CD14-positive monocyte (primary cell): ENCODE results near the gene CA4. TPM values are rescaled to one million over a fixed set of nuclear protein-coding genes. Genes with fewer than 3 reads are reported as not detected.
"Not testable (repeated sequence)": the region's sequence is repeated elsewhere in the genome, so short reads cannot be mapped to it uniquely, and the experiment has no call there.

Experiments
- DNase-seq, 3 donors: peaks; one replicate each; pipeline ENCODE4 v3.0.0-alpha.2; 2011 to 2022
- H2AFZ ChIP-seq: 2 replicates; pipeline ENCODE4 v1.6.0; 2012; ENCODE audit warnings: mild to moderate bottlenecking, low read depth, low read length, inconsistent platforms; ENCODE audit not compliant: insufficient read depth, poor library complexity, severe bottlenecking
- H3K27ac ChIP-seq, 2 donors: 1 replicate in 1 of 2; 2 replicates in 1 of 2; pipeline ENCODE4 v1.5.1; 2012 to 2013; ENCODE audit warnings: low read length in 2 of 2, control low read depth in 1 of 2, inconsistent platforms in 1 of 2, low read depth in 1 of 2, mild to moderate bottlenecking in 1 of 2
- H3K27me3 ChIP-seq, 2 donors: one replicate each; pipeline versions ENCODE4 v1.6.0 to v1.6.1; 2011 to 2013; ENCODE audit warnings: low read length in 2 of 2; ENCODE audit not compliant: control insufficient read depth in 2 of 2, insufficient read depth in 2 of 2
- H3K36me3 ChIP-seq, 2 donors: replicated peaks in 1 of 2; 1 replicate in 1 of 2; 2 replicates in 1 of 2; pipeline versions ENCODE4 v1.5.1 to v1.6.1; 2012 to 2013; ENCODE audit warnings: low read length in 2 of 2, control low read depth in 1 of 2, inconsistent platforms in 1 of 2, mild to moderate bottlenecking in 1 of 2; ENCODE audit not compliant: insufficient read depth in 2 of 2, control insufficient read depth in 1 of 2
- H3K4me1 ChIP-seq, 2 donors: 1 replicate in 1 of 2; 2 replicates in 1 of 2; pipeline versions ENCODE4 v1.5.1 to v1.6.1; 2012 to 2013; ENCODE audit warnings: low read length in 2 of 2, control low read depth in 1 of 2, inconsistent platforms in 1 of 2, mild to moderate bottlenecking in 1 of 2, moderate library complexity in 1 of 2; ENCODE audit not compliant: insufficient read depth in 2 of 2, control insufficient read depth in 1 of 2
- H3K4me2 ChIP-seq: replicated peaks from 2 replicates; pipeline ENCODE3; 2012; ENCODE audit warnings: low read length, moderate library complexity, mild to moderate bottlenecking; ENCODE audit not compliant: poor library complexity, severe bottlenecking; ENCODE audit errors: extremely low read depth
- H3K4me3 ChIP-seq, 3 experiments: fragments of 200-600 bp in 1 of 3; sonication (generic) in 1 of 3; replicated peaks in 1 of 3; 1 replicate in 2 of 3; 2 replicates in 1 of 3; pipeline ENCODE4 v1.5.1; 2011 to 2013; ENCODE audit warnings: low read length in 3 of 3, mild to moderate bottlenecking in 3 of 3, control low read depth in 2 of 3, low read depth in 2 of 3, inconsistent platforms in 1 of 3, moderate library complexity in 1 of 3
- H3K79me2 ChIP-seq: 2 replicates; pipeline ENCODE4 v1.6.0; 2012; ENCODE audit warnings: mild to moderate bottlenecking, control low read depth, inconsistent platforms, low read length, moderate library complexity; ENCODE audit not compliant: insufficient read depth
- H3K9ac ChIP-seq: 2 replicates; pipeline ENCODE4 v1.6.0; 2017; ENCODE audit warnings: low read length, mild to moderate bottlenecking; ENCODE audit not compliant: insufficient read depth, poor library complexity, severe bottlenecking
- H3K9me3 ChIP-seq, 2 donors: replicated peaks in 1 of 2; 1 replicate in 1 of 2; 2 replicates in 1 of 2; pipeline versions ENCODE4 v1.5.1 to v1.6.1; 2012 to 2013; ENCODE audit warnings: low read length in 2 of 2, control low read depth in 1 of 2; ENCODE audit not compliant: control insufficient read depth in 1 of 2, insufficient read depth in 1 of 2
- H4K20me1 ChIP-seq: 2 replicates; pipeline ENCODE4 v1.6.0; 2012; ENCODE audit warnings: mild to moderate bottlenecking, low read length, control low read depth, moderate library complexity; ENCODE audit not compliant: insufficient read depth
- H3K27ac Mint-ChIP-seq, 7 donors: one replicate each; pipeline ENCODE4 v1.8.0; 2020; ENCODE audit warnings: mild to moderate bottlenecking in 7 of 7, mixed read lengths in 7 of 7, moderate library complexity in 6 of 7, inconsistent platforms in 2 of 7
- H3K27me3 Mint-ChIP-seq, 3 donors: one replicate each; pipeline ENCODE4 v1.8.0; 2021 to 2022; ENCODE audit warnings: low read depth in 3 of 3, mild to moderate bottlenecking in 3 of 3, mixed read lengths in 3 of 3, moderate library complexity in 3 of 3, inconsistent platforms in 1 of 3
- H3K36me3 Mint-ChIP-seq, 2 donors: one replicate each; pipeline ENCODE4 v1.8.0; 2020; ENCODE audit warnings: mixed read lengths in 2 of 2, inconsistent platforms in 1 of 2, mild to moderate bottlenecking in 1 of 2
- H3K4me1 Mint-ChIP-seq: one replicate; pipeline ENCODE4 v1.8.0; 2020; ENCODE audit warnings: mild to moderate bottlenecking, mixed read lengths
- H3K4me3 Mint-ChIP-seq, 2 donors: one replicate each; pipeline ENCODE4 v1.8.0; 2020; ENCODE audit warnings: mild to moderate bottlenecking in 2 of 2, mixed read lengths in 2 of 2, moderate library complexity in 1 of 2
- H3K9me3 Mint-ChIP-seq, 7 donors: one replicate each; pipeline ENCODE4 v1.8.0; 2020 to 2022; ENCODE audit warnings: mixed read lengths in 7 of 7, mild to moderate bottlenecking in 6 of 7, moderate library complexity in 6 of 7, inconsistent platforms in 2 of 7
- WGBS: methylation state at CpG from one replicate; pipeline ENCODE4 v1.1.5; 2013; ENCODE audit warnings: missing lambda C conversion rate; ENCODE audit not compliant: insufficient coverage; 5-methylcytosine and 5-hydroxymethylcytosine counted together
- intact Hi-C, 2 donors: fragments of 100-400 bp; cut with micrococcal nuclease; formaldehyde crosslinking; loops; one replicate each; pipeline versions ENCODE4 v1.15.0 to v1.15.1; 2023
- polyA plus RNA-seq, 3 donors: library from polyadenylated mRNA; depleted of rRNA in 1 of 3; unstranded in 2 of 3; stranded (reverse) in 1 of 3; fragments of 300-500 nt in 2 of 3; fragments of >200 nt in 1 of 3; fragmentation: Illumina TruSeq in 2 of 3; gene quantifications; 1 replicate in 2 of 3; 2 replicates in 1 of 3; pipeline ENCODE4 v1.2.3, GENCODE V29; 2012 to 2021
- TF ChIP-seq, protein P1 (sequence below): fragments of 200-600 bp; IDR thresholded peaks from one replicate; pipeline ENCODE4 v1.8.0; 2022; ENCODE audit warnings: antibody characterized with exemption, mild to moderate bottlenecking

CA4 gene
- polyA plus RNA-seq, 3 donors = not detected

GRCh38 chr17:60193482-60193881 lies 43.7 kb downstream of the CA4 start:
- Histone ChIP-seq H3K9me3 (no peaks in the 10 kb centered on the region), H3K79me2 (no peaks in the 10 kb centered on the region), H3K4me1 (peaks cover 2 to 12% of the 10 kb centered on the region in 2 donors), H2AFZ (no peak overlapping the region), H3K27me3 (no peaks in the 10 kb centered on the region), H3K4me2 (no peak overlapping the region), H3K36me3 (peaks cover 82 to 92% of the 10 kb centered on the region in 2 donors), H3K27ac (no peak overlapping the region), H3K9ac (no peak overlapping the region), H4K20me1 (no peaks in the 10 kb centered on the region), H3K4me3 (no peak overlapping the region)
- Mint-ChIP-seq H3K27me3 (no peaks in the 10 kb centered on the region), H3K9me3 (no peaks in the 10 kb centered on the region), H3K27ac (no peak overlapping the region), H3K4me1 (peaks cover 12% of the 10 kb centered on the region), H3K4me3 (no peak overlapping the region), H3K36me3 (peaks cover 85 to 94% of the 10 kb centered on the region in 2 donors)
- TF ChIP-seq, protein P1, sequence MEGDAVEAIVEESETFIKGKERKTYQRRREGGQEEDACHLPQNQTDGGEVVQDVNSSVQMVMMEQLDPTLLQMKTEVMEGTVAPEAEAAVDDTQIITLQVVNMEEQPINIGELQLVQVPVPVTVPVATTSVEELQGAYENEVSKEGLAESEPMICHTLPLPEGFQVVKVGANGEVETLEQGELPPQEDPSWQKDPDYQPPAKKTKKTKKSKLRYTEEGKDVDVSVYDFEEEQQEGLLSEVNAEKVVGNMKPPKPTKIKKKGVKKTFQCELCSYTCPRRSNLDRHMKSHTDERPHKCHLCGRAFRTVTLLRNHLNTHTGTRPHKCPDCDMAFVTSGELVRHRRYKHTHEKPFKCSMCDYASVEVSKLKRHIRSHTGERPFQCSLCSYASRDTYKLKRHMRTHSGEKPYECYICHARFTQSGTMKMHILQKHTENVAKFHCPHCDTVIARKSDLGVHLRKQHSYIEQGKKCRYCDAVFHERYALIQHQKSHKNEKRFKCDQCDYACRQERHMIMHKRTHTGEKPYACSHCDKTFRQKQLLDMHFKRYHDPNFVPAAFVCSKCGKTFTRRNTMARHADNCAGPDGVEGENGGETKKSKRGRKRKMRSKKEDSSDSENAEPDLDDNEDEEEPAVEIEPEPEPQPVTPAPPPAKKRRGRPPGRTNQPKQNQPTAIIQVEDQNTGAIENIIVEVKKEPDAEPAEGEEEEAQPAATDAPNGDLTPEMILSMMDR = no peak
- intact Hi-C loops = no loop called here
- 100% methylated on average over 2 of the region's 2 CpGs for WGBS
- no peak for DNase-seq

DNA sequence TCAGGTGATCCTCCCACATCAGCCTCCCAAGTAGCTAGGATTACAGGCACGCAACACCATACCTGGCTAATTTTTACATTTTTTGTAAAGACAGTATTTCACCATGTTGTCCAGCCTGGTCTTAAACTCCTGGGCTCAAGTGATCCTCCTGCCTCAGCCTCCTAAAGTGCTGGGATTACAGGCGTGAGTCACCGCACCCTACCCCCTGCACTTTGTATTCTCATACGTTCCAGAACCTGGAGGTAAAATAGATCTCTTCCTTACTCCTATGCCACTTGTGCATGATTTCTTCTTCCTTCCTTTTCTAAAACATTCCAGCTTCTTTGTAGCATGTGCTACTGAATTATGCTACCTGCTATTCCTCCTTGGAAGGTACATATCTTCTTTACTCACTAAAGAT lies 44.4 kb downstream of the CA4 start:
- H3K27me3 Mint-ChIP-seq, H3K27ac Mint-ChIP-seq, H3K27ac ChIP-seq, H3K4me1 Mint-ChIP-seq, H3K4me1 ChIP-seq, H3K4me2 ChIP-seq, H3K27me3 ChIP-seq, H3K9ac ChIP-seq, H3K79me2 ChIP-seq, H4K20me1 ChIP-seq, intact Hi-C loops, H3K4me3 ChIP-seq, DNase-seq, H3K9me3 Mint-ChIP-seq, H3K4me3 Mint-ChIP-seq, H2AFZ ChIP-seq, H3K9me3 ChIP-seq: not testable (repeated sequence)
- WGBS = 100% methylated on average over 1 of the region's 4 CpGs
- peaks cover 86 to 93% of the 10 kb centered on the region in 2 donors for H3K36me3 ChIP-seq
- peaks cover 85 to 94% of the 10 kb centered on the region in 2 donors for H3K36me3 Mint-ChIP-seq

- peaks cover 49 to 70% of the 10 kb centered on the region in 2 donors for H3K36me3 Mint-ChIP-seq
- H3K27me3 ChIP-seq, H3K79me2 ChIP-seq, H3K9ac ChIP-seq, H3K4me1 Mint-ChIP-seq, DNase-seq, H3K4me1 ChIP-seq, H3K4me3 Mint-ChIP-seq, H3K27ac ChIP-seq, H4K20me1 ChIP-seq, H3K4me2 ChIP-seq, H3K4me3 ChIP-seq, H3K27me3 Mint-ChIP-seq, H3K9me3 Mint-ChIP-seq, H3K9me3 ChIP-seq, H2AFZ ChIP-seq, intact Hi-C loops: not testable (repeated sequence)
- peak overlapping the region in 1 of 7 donors; percentile 45 for H3K27ac Mint-ChIP-seq
- H3K36me3 ChIP-seq = peaks cover 54 to 65% of the 10 kb centered on the region in 2 donors
- no CpG with 5 or more reads among the region's 1 CpG for WGBS
Observed at GRCh38 chr17:60198630-60199029, 48.9 kb downstream of the CA4 start.

GRCh38 chr17:60205782-60206181 lies 56.0 kb downstream of the CA4 start:
- DNase-seq, intact Hi-C loops, H3K27ac Mint-ChIP-seq, H2AFZ ChIP-seq, H3K4me3 Mint-ChIP-seq, H3K4me2 ChIP-seq, H3K4me3 ChIP-seq, H3K4me1 ChIP-seq, H3K4me1 Mint-ChIP-seq, H3K27me3 Mint-ChIP-seq, H3K27ac ChIP-seq, H4K20me1 ChIP-seq, H3K9ac ChIP-seq, H3K9me3 Mint-ChIP-seq, H3K79me2 ChIP-seq, H3K9me3 ChIP-seq, H3K27me3 ChIP-seq: not testable (repeated sequence)
- peaks cover 24 to 42% of the 10 kb centered on the region in 2 donors for H3K36me3 Mint-ChIP-seq
- peaks cover 19 to 35% of the 10 kb centered on the region in 2 donors for H3K36me3 ChIP-seq
